HEK293T (cell line): ENCODE data around the gene MED15.

Experiments
- BHLHE40 ChIP-seq: fragments of 450-650 bp; IDR thresholded peaks from 2 replicates; pipeline ENCODE4 v1.6.1; 2016; ENCODE audit warnings: mild to moderate bottlenecking, moderate library complexity, borderline replicate concordance
- CTBP1 ChIP-seq: fragments of 450-650 bp; IDR thresholded peaks from 2 replicates; pipeline ENCODE4 v1.6.1; 2016; ENCODE audit warnings: borderline replicate concordance
- ELF4 ChIP-seq: fragments of 450-650 bp; IDR thresholded peaks from 2 replicates; pipeline ENCODE4 v1.6.1; 2017; ENCODE audit warnings: antibody characterized with exemption
- FOXA1 ChIP-seq: fragments of 450-650 bp; IDR thresholded peaks from 2 replicates; pipeline ENCODE4 v1.6.1; 2016; ENCODE audit warnings: mild to moderate bottlenecking
- HDGF ChIP-seq: fragments of 450-650 bp; IDR thresholded peaks from 2 replicates; pipeline ENCODE4 v1.6.1; 2017; ENCODE audit warnings: antibody characterized with exemption, borderline replicate concordance
- SP1 ChIP-seq: fragments of 450-650 bp; IDR thresholded peaks from 2 replicates; pipeline ENCODE4 v1.6.1; 2017

GRCh38 chr22:20553947-20554741 lies 46.7 kb downstream of the MED15 start:
- TF ChIP-seq FOXA1, result no peak
- TF ChIP-seq SP1, result no peak
- TF ChIP-seq HDGF, result no peak
- TF ChIP-seq CTBP1, result no peak
- TF ChIP-seq BHLHE40, result no peak
- TF ChIP-seq ELF4, result no peak
